ENCODE results near the gene WNT5A. TPM values are rescaled to one million over a fixed set of nuclear protein-coding genes. Genes with fewer than 3 reads are reported as not detected.

Gene WNT5A
- total and polyA plus RNA-seq, 2 donors (not counting 3 experiments of a cell fraction or from before 2014, with no cell fraction given) = 0.08 to 0.33 TPM

GRCh38 chr3:55497250-55497649, 10.1 kb upstream of the WNT5A start:
- dilution Hi-C loops (cut with MboI; ENCODE audit: extremely low pct_ligation_motif_present, low sequenced_read_pairs) (no loop called here), intact Hi-C loops (cut with micrococcal nuclease) (no loop called here)
- CTCF ChIA-PET = interaction anchor here (1.2 to 1.6 kb wide), 2 partner anchors 10 to 754 kb away, joined by 3 to 4 read pairs; no protein-coding TSS in a partner anchor
- POLR2A ChIA-PET = no interaction called here
- no peak for FAIRE-seq
- Histone ChIP-seq H3K4me1 (ENCODE audit: control insufficient read depth, extremely low read depth, insufficient read depth, low read length) (no peaks in the 10 kb centered on the region), H3K4me2 (ENCODE audit: insufficient read depth, low read length) (no peak overlapping the region), H3K4me3 (replicated peaks in 1 of 3; ENCODE audit: insufficient read depth in 1 of 3, low read depth in 1 of 3, low read length in 3 of 3) (no peak overlapping the region), H3K27ac (ENCODE audit: insufficient read depth, low read depth, low read length) (no peak overlapping the region), H3K9me3 (replicated peaks; ENCODE audit: control insufficient read depth, insufficient read depth, low read length) (no peaks in the 10 kb centered on the region), H3K79me2 (ENCODE audit: control insufficient read depth, insufficient read depth, low read length) (no peaks in the 10 kb centered on the region), H4K20me1 (replicated peaks; ENCODE audit: control insufficient read depth, extremely low read depth, insufficient read depth, low read length) (no peaks in the 10 kb centered on the region), H3K27me3 (ENCODE audit: control insufficient read depth in 2 of 2, insufficient read depth in 2 of 2, low read length in 2 of 2) (peaks cover 0 to 3% of the 10 kb centered on the region in 2 experiments), H3K36me3 (ENCODE audit: control insufficient read depth in 2 of 2, extremely low read depth in 1 of 2, insufficient read depth in 2 of 2, low read length in 2 of 2) (no peaks in the 10 kb centered on the region), H2AFZ (ENCODE audit: low read depth, low read length) (no peak overlapping the region), H3K9ac (replicated peaks; ENCODE audit: extremely low read depth, insufficient read depth, low read length) (no peak overlapping the region), H3K9me1 (replicated peaks; ENCODE audit: control insufficient read depth, extremely low read depth, insufficient read depth, low read length) (no peaks in the 10 kb centered on the region)
- BruUV-seq (replicated peaks) = no TSS peak
- TF ChIP-seq POLR2AphosphoS5 (IDR thresholded peaks at IDR 0.05; ENCODE audit: insufficient read depth, low read depth, low read length) = no peak
- TF ChIP-seq CTCF (IDR thresholded peaks at IDR 0.05; ENCODE audit: extremely low read depth in 1 of 2, insufficient read depth in 1 of 2, low read depth in 1 of 2, low read length in 2 of 2) = no peak
- no peak for TF ChIP-seq EZH2 (IDR thresholded peaks at IDR 0.05; ENCODE audit: borderline replicate concordance, low read depth, low read length, severe bottlenecking)
- TF ChIP-seq, protein P1, sequence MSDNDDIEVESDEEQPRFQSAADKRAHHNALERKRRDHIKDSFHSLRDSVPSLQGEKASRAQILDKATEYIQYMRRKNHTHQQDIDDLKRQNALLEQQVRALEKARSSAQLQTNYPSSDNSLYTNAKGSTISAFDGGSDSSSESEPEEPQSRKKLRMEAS (IDR thresholded peaks at IDR 0.05; ENCODE audit: insufficient read depth, insufficient read length) = no peak
- no peak for TF ChIP-seq GATA2 (IDR thresholded peaks at IDR 0.05; ENCODE audit: insufficient read depth, insufficient read length, low read depth, low read length)
- no peak for TF ChIP-seq FOS (IDR thresholded peaks at IDR 0.05; ENCODE audit: borderline replicate concordance, insufficient read depth, low read length)
- TF ChIP-seq JUN (IDR thresholded peaks at IDR 0.05; ENCODE audit: borderline replicate concordance, insufficient read depth, insufficient read length, low read depth) = no peak
- TF ChIP-seq MYC (IDR thresholded peaks at IDR 0.05; ENCODE audit: low read depth, low read length) = no peak
- no peak for TF ChIP-seq POLR2A (IDR thresholded peaks at IDR 0.05; ENCODE audit: low read depth, low read length)
- no peak for DNase-seq (ENCODE audit: low read depth, low spot score)

Measured in endothelial cell of umbilical vein (primary cell).